ENCODE measurements around the gene RBFOX2.

- peak; percentile 17 for TF ChIP-seq CTCF (IDR thresholded peaks at IDR 0.05; ENCODE audit: low read depth, low read length)
- TF ChIP-seq POLR2A (IDR thresholded peaks at IDR 0.05; ENCODE audit: extremely low read depth, insufficient read length) = no peak
- no peak for TF ChIP-seq MAX (IDR thresholded peaks at IDR 0.05; ENCODE audit: low read depth, low read length)
- TF ChIP-seq MYC (IDR thresholded peaks at IDR 0.05; ENCODE audit: low read depth, low read length) = no peak
Measured at GRCh38 chr22:35739076-35739930, 289.3 kb downstream of the RBFOX2 start.
